Psoas muscle (tissue), 8 donors: Measurements from ENCODE around the gene ESR1. TPM values are rescaled to one million over a fixed set of nuclear protein-coding genes. Genes with fewer than 3 reads are reported as not detected.
"Not testable (repeated sequence)": the region's sequence is repeated elsewhere in the genome, so short reads cannot be mapped to it uniquely, and the experiment has no call there.

Experiments
- ATAC-seq, 4 donors: fragments of 200-7000 bp; cut with Tn5 transposase; one replicate each; pipeline ENCODE4 v1.9.1; 2020; ENCODE audit warnings: moderate library complexity in 3 of 4, mild to moderate bottlenecking in 2 of 4
- DNase-seq, 2 donors: peaks; one replicate each; pipeline ENCODE4 v3.0.0-alpha.2; 2020
- H3K27ac ChIP-seq: fragments of 200-600 bp; one replicate; pipeline ENCODE4 v1.8.0; 2022
- H3K27me3 ChIP-seq, 3 donors: fragments of 200-600 bp in 1 of 3; one replicate each; pipeline versions ENCODE4 v1.6.1 to v1.8.0; 2013 to 2022; ENCODE audit warnings: low read length in 2 of 3, mild to moderate bottlenecking in 2 of 3, moderate library complexity in 1 of 3; ENCODE audit not compliant: insufficient read depth in 3 of 3
- H3K36me3 ChIP-seq, 2 donors: fragments of 200-600 bp in 1 of 2; one replicate each; pipeline versions ENCODE4 v1.6.1 to v1.8.0; 2013 to 2022; ENCODE audit warnings: low read depth in 1 of 2, mild to moderate bottlenecking in 1 of 2, moderate library complexity in 1 of 2; ENCODE audit not compliant: insufficient read depth in 1 of 2
- H3K4me1 ChIP-seq: fragments of 200-600 bp; one replicate; pipeline ENCODE4 v1.8.0; 2022
- H3K4me3 ChIP-seq: fragments of 200-600 bp; one replicate; pipeline ENCODE4 v1.8.0; 2022; ENCODE audit warnings: mild to moderate bottlenecking
- H3K9me3 ChIP-seq: fragments of 200-600 bp; one replicate; pipeline ENCODE4 v1.8.0; 2022
- CTCF ChIP-seq: fragments of 200-600 bp; IDR thresholded peaks from one replicate; pipeline ENCODE4 v1.8.0; 2022; ENCODE audit warnings: antibody characterized with exemption
- WGBS, 3 donors: extraction: QIAGEN DNeasy Blood & Tissue Kit; methylation state at CpG; one replicate each; pipeline versions ENCODE4 v1.1.6 to v1.1.7; 2013; 5-methylcytosine and 5-hydroxymethylcytosine counted together
- intact Hi-C, 2 donors: fragments of 100-400 bp; cut with DNase I; formaldehyde crosslinking; loops; one replicate each; pipeline versions ENCODE4 v1.11.0 to v1.14.2; 2022
- polyA plus RNA-seq, 3 donors: library from polyadenylated mRNA; stranded (reverse); fragments of 200-250 nt; gene quantifications; one replicate each; pipeline ENCODE4 v1.2.3, GENCODE V29; 2013
- total RNA-seq, 4 donors: library from RNA; stranded (reverse); fragmentation: NEBNext Ultra II Directional in 2 of 4; extraction: Animal tissue kit (Norgen Biotek cat#: 25700) in 2 of 4; gene quantifications; one replicate each; pipeline versions ENCODE4 v1.2.1 to v1.2.4, GENCODE V29; 2021 to 2023
- donor health status: healthy with polysubstance abuse.
- donor health status: DM: no; HTN: no; CAD: no; lungs with moderate emphysema.
- donor health status: Bipolar disorder and iron deficiency.
- donor health status: healthy.
- donor health status: DM: yes; HTN: yes; CAD: no.
- donor health status: DM: no; HTN: no; CAD: no.
- donor health status: DM: no; HTN: no; CAD: no.
- donor health status: DM: yes; HTN: yes; CAD: no.

ESR1 gene
- total and polyA plus RNA-seq, 7 donors = 0.42 to 4.4 (median 1.5) TPM

GRCh38 chr6:151881231-151881630 lies 73.7 kb downstream of the ESR1 start:
- H3K27me3 ChIP-seq = no peaks in the 10 kb centered on the region
- DNase-seq (no peak), ATAC-seq (no peak)
- H3K9me3 ChIP-seq = no peaks in the 10 kb centered on the region
- TF ChIP-seq CTCF = no peak
- H3K36me3 ChIP-seq = no peaks in the 10 kb centered on the region
- intact Hi-C loops = no loop called here
- no peak overlapping the region for H3K4me3 ChIP-seq
- peaks cover 14% of the 10 kb centered on the region for H3K4me1 ChIP-seq
- H3K27ac ChIP-seq = no peak overlapping the region
- WGBS, 3 donors = 76 to 88% (median 86%) methylated on average over 1 of the region's 1 CpG

GRCh38 chr6:151882206-151882605 lies 74.7 kb downstream of the ESR1 start:
- WGBS, 3 donors = 86 to 90% (median 86%) methylated on average over 5 of the region's 5 CpGs
- no peaks in the 10 kb centered on the region for H3K36me3 ChIP-seq
- no peak overlapping the region for H3K4me3 ChIP-seq
- no peaks in the 10 kb centered on the region for H3K27me3 ChIP-seq
- intact Hi-C loops = no loop called here
- ATAC-seq = no peak
- DNase-seq = no peak
- H3K9me3 ChIP-seq = no peaks in the 10 kb centered on the region
- no peak overlapping the region for H3K27ac ChIP-seq
- no peak for TF ChIP-seq CTCF
- H3K4me1 ChIP-seq = peaks cover 12% of the 10 kb centered on the region

GRCh38 chr6:151885234-151885633 lies 77.8 kb downstream of the ESR1 start:
- Histone ChIP-seq H3K36me3 (no peaks in the 10 kb centered on the region), H3K4me3 (no peak overlapping the region), H3K9me3 (no peaks in the 10 kb centered on the region), H3K4me1 (no peaks in the 10 kb centered on the region), H3K27me3 (no peaks in the 10 kb centered on the region), H3K27ac (no peak overlapping the region)
- no peak for ATAC-seq
- TF ChIP-seq CTCF = no peak
- 85 to 87% (median 87%) methylated on average over 4 of the region's 4 CpGs for WGBS, 3 donors
- no peak for DNase-seq
- intact Hi-C loops = no loop called here

GRCh38 chr6:151891524-151891923 lies 84.0 kb downstream of the ESR1 start:
- Histone ChIP-seq H3K27me3 (no peaks in the 10 kb centered on the region), H3K4me1 (no peaks in the 10 kb centered on the region), H3K36me3 (no peaks in the 10 kb centered on the region), H3K27ac (no peak overlapping the region), H3K4me3 (peak overlapping the region; percentile 22), H3K9me3 (no peaks in the 10 kb centered on the region)
- DNase-seq (no peak), ATAC-seq (no peak)
- TF ChIP-seq CTCF = no peak
- WGBS, 3 donors = 33 to 52% (median 34%) methylated on average over 3 of the region's 3 CpGs
- intact Hi-C loops = no loop called here

- 46 to 54% (median 50%) methylated on average over 3 of the region's 3 CpGs for WGBS, 3 donors
- intact Hi-C loops, H3K4me3 ChIP-seq, H3K27ac ChIP-seq, DNase-seq, ATAC-seq, H3K36me3 ChIP-seq, H3K4me1 ChIP-seq, H3K27me3 ChIP-seq, H3K9me3 ChIP-seq: not testable (repeated sequence)
These were observed 86.9 kb downstream of the ESR1 start for GRCh38 chr6:151894426-151894825.

- intact Hi-C loops, H3K4me1 ChIP-seq, DNase-seq, H3K9me3 ChIP-seq, H3K27ac ChIP-seq, H3K27me3 ChIP-seq, H3K36me3 ChIP-seq, ATAC-seq, H3K4me3 ChIP-seq: not testable (repeated sequence)
- 80 to 94% (median 90%) methylated on average over 1 to 14 of the region's 33 CpGs for WGBS, 3 donors
These were observed 91.7 kb downstream of the ESR1 start for GRCh38 chr6:151899221-151899620.

- DNase-seq, ATAC-seq, H3K9me3 ChIP-seq, H3K4me3 ChIP-seq, H3K27me3 ChIP-seq, H3K4me1 ChIP-seq, intact Hi-C loops, H3K27ac ChIP-seq, H3K36me3 ChIP-seq: not testable (repeated sequence)
- 98 to 99% (median 99%) methylated on average over 9 to 15 of the region's 15 CpGs for WGBS, 3 donors
These were observed 92.3 kb downstream of the ESR1 start for GRCh38 chr6:151899796-151900195.
